Calu3 (cell line): ENCODE results near the gene TAS2R43. TPM values are rescaled to one million over a fixed set of nuclear protein-coding genes. Genes with fewer than 3 reads are reported as not detected.

Experiments
- BruUV-seq: library from RNA; stranded (reverse); fragments of 400-500 nt; replicated peaks from 2 replicates; lab custom pipeline; 2021; lab: Mats Ljungman, UMichigan
- CTCF ChIA-PET: fragments of 300-600 bp; sonication (Branson Sonifier 250); formaldehyde crosslinking; loops from one replicate; lab custom pipeline; 2022; ENCODE audit warnings: antibody characterized with exemption; lab: Charles Lee
- DNase-seq: peaks from one replicate; pipeline ENCODE4 v3.0.0; 2022
- H3K27ac Mint-ChIP-seq: one replicate; pipeline ENCODE4 v1.8.0; 2022; ENCODE audit warnings: mixed read lengths; ENCODE audit not compliant: unreplicated experiment
- H3K27me3 Mint-ChIP-seq: one replicate; pipeline ENCODE4 v1.8.0; 2022; ENCODE audit warnings: mixed read lengths; ENCODE audit not compliant: unreplicated experiment
- H3K36me3 Mint-ChIP-seq: one replicate; pipeline ENCODE4 v1.8.0; 2022; ENCODE audit warnings: mild to moderate bottlenecking, moderate library complexity, mixed read lengths; ENCODE audit not compliant: insufficient read depth, unreplicated experiment
- H3K4me1 Mint-ChIP-seq: one replicate; pipeline ENCODE4 v1.8.0; 2022; ENCODE audit warnings: mild to moderate bottlenecking, low read depth, mixed read lengths; ENCODE audit not compliant: unreplicated experiment
- H3K4me3 Mint-ChIP-seq: one replicate; pipeline ENCODE4 v1.8.0; 2022; ENCODE audit warnings: mild to moderate bottlenecking, low read depth, moderate library complexity, mixed read lengths; ENCODE audit not compliant: unreplicated experiment
- H3K9me3 Mint-ChIP-seq: one replicate; pipeline ENCODE4 v1.8.0; 2022; ENCODE audit warnings: low read depth, mixed read lengths; ENCODE audit not compliant: unreplicated experiment
- intact Hi-C: fragments of 100-400 bp; cut with micrococcal nuclease; formaldehyde crosslinking; loops from one replicate; pipeline ENCODE4 v1.10.0; 2022; ENCODE audit not compliant: unreplicated experiment
- total RNA-seq: library from RNA; stranded (reverse); gene quantifications from 2 replicates; pipeline ENCODE4 v1.2.3, GENCODE V29; 2022
- TF ChIP-seq, protein P1 (sequence below): fragments of 200-600 bp; IDR thresholded peaks from one replicate; pipeline ENCODE4 v1.8.0; 2022; ENCODE audit warnings: antibody characterized with exemption; ENCODE audit not compliant: unreplicated experiment

Gene TAS2R43
- total RNA-seq, 1 experiment from 2014 or later: 1.8 TPM

DNA sequence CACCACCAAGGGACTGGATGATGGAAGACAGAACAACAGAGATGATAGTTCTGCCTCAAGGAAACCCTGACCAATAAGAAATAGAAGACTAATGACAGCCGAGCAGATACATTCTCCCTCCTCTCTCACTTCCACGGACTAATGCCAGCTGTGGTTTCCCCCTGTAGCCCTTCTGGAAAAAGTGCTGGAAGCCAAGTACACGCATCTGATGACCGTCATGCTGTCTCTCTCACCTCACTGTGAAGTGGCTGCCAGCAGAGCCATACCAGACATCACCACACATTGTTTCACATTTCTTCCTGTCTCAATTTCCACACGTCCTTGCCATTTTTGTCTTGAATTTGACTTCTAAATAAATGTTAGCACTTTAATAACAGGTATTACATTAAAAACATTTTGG, 2.9 kb downstream of the TAS2R43 start:
- Mint-ChIP-seq H3K36me3 (no peaks in the 10 kb centered on the region), H3K27me3 (no peaks in the 10 kb centered on the region), H3K27ac (no peak overlapping the region), H3K9me3 (no peaks in the 10 kb centered on the region), H3K4me3 (no peak overlapping the region), H3K4me1 (no peaks in the 10 kb centered on the region)
- BruUV-seq: no TSS peak
- intact Hi-C loops: no loop called here
- TF ChIP-seq, protein P1, sequence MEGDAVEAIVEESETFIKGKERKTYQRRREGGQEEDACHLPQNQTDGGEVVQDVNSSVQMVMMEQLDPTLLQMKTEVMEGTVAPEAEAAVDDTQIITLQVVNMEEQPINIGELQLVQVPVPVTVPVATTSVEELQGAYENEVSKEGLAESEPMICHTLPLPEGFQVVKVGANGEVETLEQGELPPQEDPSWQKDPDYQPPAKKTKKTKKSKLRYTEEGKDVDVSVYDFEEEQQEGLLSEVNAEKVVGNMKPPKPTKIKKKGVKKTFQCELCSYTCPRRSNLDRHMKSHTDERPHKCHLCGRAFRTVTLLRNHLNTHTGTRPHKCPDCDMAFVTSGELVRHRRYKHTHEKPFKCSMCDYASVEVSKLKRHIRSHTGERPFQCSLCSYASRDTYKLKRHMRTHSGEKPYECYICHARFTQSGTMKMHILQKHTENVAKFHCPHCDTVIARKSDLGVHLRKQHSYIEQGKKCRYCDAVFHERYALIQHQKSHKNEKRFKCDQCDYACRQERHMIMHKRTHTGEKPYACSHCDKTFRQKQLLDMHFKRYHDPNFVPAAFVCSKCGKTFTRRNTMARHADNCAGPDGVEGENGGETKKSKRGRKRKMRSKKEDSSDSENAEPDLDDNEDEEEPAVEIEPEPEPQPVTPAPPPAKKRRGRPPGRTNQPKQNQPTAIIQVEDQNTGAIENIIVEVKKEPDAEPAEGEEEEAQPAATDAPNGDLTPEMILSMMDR: no peak
- DNase-seq: no peak
- CTCF ChIA-PET: no interaction called here

DNA sequence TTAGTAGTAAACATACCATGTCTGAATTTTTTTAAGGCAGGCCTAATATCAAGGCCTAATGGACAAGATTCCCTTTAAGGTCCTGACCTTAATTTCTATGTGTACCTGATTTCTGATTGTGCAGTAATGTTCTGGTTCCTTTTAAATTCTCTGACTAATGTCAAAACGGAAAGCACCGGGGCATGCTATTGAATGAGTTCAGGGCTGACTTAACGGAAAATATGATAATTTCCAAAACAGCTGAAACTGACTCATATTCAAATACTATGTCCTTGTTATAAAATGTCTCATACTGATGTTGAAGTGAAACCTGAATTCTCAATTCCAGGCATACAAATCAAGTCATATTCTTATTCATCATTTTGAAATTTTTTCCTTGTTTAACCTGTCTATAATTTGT, 6.7 kb downstream of the TAS2R43 start:
- no peak overlapping the region for H3K27ac Mint-ChIP-seq
- no peaks in the 10 kb centered on the region for H3K4me1 Mint-ChIP-seq
- H3K27me3 Mint-ChIP-seq: no peaks in the 10 kb centered on the region
- peaks cover 5% of the 10 kb centered on the region for H3K9me3 Mint-ChIP-seq
- no peaks in the 10 kb centered on the region for H3K36me3 Mint-ChIP-seq
- no peak overlapping the region for H3K4me3 Mint-ChIP-seq
- DNase-seq: no peak
- TF ChIP-seq, protein P1: no peak
- intact Hi-C loops: loop anchor here (2.0 kb wide), 1 partner anchor 31 kb away; no protein-coding TSS in a partner anchor
- BruUV-seq: no TSS peak
- CTCF ChIA-PET: no interaction called here

- BruUV-seq: no TSS peak
- peaks cover 5% of the 10 kb centered on the region for H3K9me3 Mint-ChIP-seq
- CTCF ChIA-PET: no interaction called here
These were observed 10.1 kb downstream of the TAS2R43 start for GRCh38 chr12:11081987-11082386.

DNA sequence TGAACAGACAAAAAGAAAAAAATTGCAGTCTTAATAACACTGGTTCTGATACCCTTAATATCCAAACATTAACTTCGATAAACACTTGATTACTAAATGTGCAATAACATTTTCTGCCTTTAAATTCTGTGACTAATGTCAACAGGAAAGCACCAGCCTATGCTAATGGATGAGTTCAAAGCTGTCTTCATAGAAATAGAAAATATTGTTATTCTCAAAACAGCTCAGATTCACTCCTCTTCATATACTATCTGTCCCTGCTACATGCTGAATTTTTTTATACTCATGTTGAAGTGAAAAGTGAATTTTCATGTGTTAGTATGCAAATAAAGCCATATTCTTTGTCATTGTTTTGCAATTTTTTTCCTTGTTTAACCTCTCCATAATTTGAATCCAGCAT, 13.9 kb downstream of the TAS2R43 start:
- TF ChIP-seq, protein P1: no peak
- Mint-ChIP-seq H3K4me3 (no peak overlapping the region), H3K4me1 (no peaks in the 10 kb centered on the region), H3K27ac (no peak overlapping the region), H3K36me3 (no peaks in the 10 kb centered on the region), H3K9me3 (peaks cover 5% of the 10 kb centered on the region), H3K27me3 (no peaks in the 10 kb centered on the region)
- intact Hi-C loops: no loop called here
- no TSS peak for BruUV-seq
- CTCF ChIA-PET: no interaction called here
- DNase-seq: no peak

More at GRCh38 chr12:11081987-11082386, 10.1 kb downstream of the TAS2R43 start:
- no peak overlapping the region for H3K27ac Mint-ChIP-seq
- intact Hi-C loops: loop anchor here (5.0 kb wide), 1 partner anchor 45 kb away; no protein-coding TSS in a partner anchor
- no peak for DNase-seq
- no peaks in the 10 kb centered on the region for H3K36me3 Mint-ChIP-seq
- H3K4me3 Mint-ChIP-seq: no peak overlapping the region
- TF ChIP-seq, protein P1: no peak
- H3K27me3 Mint-ChIP-seq: no peaks in the 10 kb centered on the region
- H3K4me1 Mint-ChIP-seq: no peaks in the 10 kb centered on the region
